NCI-H774 (cell line): ENCODE results near the gene IL33.

ENCODE experiments used
- DNase-seq: peaks from one replicate; lab custom pipeline; 2025; lab: John Stamatoyannopoulos, UW

Gene IL33

DNA sequence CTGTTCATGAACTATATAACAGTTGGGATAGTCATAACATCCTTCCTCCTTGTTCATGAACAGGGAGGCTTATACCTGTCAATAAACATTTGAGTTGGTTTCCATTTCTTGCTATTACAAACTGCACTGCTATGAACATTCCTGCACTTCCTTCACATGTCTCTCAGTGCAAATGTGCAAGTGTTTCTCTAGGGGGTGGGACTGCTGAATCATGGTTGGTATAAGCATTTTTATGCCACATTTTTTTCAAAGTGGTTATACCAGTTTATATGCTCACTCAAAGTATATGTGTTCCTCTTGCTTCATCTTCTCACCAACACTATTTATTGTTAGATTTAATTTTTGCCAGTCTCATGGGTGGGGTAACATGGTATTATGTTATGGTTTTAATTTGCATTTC, 86.8 kb downstream of the IL33 start:
- no peak for DNase-seq

DNA sequence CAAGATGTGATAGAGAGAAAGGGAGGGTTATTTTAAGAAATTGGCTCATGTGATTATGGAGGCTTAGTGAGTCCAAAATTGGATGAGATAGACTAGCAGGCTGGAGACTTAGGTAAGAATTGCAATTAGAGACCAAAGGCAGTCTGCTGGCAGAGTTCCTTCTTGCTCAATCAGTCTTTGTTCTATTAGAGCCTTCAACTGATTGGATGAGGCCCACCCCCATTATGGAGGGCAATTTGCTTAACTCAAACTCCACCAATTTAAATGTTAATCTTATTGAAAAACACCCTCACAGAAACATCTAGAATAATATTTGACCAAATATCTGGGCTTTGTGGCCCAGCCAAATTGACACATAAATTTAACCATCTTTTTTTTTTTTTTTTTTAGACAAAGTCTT, 88.6 kb downstream of the IL33 start:
- DNase-seq = no peak

DNA sequence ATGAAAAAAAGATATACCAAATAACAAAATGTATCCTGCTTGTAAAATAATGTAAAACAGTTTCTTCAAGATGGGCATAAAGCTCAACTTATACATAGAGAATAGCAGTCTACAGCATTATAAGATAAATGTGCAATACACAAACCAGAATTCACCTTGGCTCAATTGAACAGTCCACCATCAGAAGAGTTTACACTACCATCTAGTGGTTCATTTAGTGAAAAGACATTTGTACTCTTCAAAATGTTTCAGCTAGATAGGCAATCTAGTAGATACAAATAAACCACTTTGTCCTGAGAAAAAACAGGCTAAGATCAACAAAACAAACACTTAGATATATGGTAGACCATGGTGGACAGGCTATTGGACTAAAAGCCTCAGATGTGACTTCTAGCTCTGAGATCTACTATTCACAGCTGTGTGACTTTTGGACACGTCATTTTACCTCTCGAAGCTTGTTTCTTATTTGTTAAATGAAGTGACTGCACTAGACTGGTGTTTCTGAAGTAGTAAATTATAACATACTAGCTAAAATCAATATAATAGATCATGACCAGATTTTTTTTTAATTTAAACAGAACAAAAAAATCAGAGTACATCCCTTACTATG, 90.5 kb downstream of the IL33 start:
- peak; percentile 37 for DNase-seq
